Choroid plexus epithelial cell (primary cell): Measurements from ENCODE around the gene NDRG2.

Experiments
- DNase-seq: peaks from one replicate; pipeline ENCODE4 v3.0.0-alpha.2; 2010; ENCODE audit warnings: low read depth
- H3K4me3 ChIP-seq: 2 replicates; pipeline ENCODE4 v1.5.1; 2011; ENCODE audit warnings: low read depth, mild to moderate bottlenecking, control low read depth, low read length, moderate library complexity
- TF ChIP-seq, protein P1 (sequence below): conservative IDR thresholded peaks from 2 replicates; pipeline ENCODE4 v1.5.1; 2011; ENCODE audit warnings: low read depth, mild to moderate bottlenecking, control low read depth, inconsistent platforms, low read length, moderate library complexity

NDRG2 gene

GRCh38 chr14:20978687-20979086, 46.2 kb downstream of the NDRG2 start:
- DNase-seq: no peak
- no peak overlapping the region for H3K4me3 ChIP-seq
- TF ChIP-seq, protein P1, sequence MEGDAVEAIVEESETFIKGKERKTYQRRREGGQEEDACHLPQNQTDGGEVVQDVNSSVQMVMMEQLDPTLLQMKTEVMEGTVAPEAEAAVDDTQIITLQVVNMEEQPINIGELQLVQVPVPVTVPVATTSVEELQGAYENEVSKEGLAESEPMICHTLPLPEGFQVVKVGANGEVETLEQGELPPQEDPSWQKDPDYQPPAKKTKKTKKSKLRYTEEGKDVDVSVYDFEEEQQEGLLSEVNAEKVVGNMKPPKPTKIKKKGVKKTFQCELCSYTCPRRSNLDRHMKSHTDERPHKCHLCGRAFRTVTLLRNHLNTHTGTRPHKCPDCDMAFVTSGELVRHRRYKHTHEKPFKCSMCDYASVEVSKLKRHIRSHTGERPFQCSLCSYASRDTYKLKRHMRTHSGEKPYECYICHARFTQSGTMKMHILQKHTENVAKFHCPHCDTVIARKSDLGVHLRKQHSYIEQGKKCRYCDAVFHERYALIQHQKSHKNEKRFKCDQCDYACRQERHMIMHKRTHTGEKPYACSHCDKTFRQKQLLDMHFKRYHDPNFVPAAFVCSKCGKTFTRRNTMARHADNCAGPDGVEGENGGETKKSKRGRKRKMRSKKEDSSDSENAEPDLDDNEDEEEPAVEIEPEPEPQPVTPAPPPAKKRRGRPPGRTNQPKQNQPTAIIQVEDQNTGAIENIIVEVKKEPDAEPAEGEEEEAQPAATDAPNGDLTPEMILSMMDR: no peak

- TF ChIP-seq, protein P1: no peak
- no peak for DNase-seq
- H3K4me3 ChIP-seq: no peak overlapping the region
These were observed 48.6 kb downstream of the NDRG2 start for GRCh38 chr14:20976291-20976690.

DNA sequence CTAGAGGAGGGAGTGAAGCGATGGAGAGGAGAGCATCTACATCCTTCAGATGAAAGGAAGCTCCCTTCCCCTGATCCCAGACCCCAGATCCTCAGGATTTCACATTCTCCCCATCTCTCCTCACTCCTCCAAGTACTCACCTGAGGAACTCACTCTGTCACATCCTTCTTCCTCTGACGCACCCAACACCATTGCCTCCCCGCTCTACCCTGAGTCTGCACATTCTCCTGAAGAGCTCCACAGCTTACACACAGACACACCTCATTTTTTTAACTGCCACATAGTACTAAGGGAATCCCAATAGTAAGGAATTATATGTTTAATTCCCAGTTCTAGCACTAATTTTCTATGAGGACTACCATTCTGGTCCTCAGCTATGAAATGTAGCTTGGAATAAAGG, 51.4 kb downstream of the NDRG2 start:
- no peak overlapping the region for H3K4me3 ChIP-seq
- no peak for DNase-seq
- TF ChIP-seq, protein P1: no peak

DNA sequence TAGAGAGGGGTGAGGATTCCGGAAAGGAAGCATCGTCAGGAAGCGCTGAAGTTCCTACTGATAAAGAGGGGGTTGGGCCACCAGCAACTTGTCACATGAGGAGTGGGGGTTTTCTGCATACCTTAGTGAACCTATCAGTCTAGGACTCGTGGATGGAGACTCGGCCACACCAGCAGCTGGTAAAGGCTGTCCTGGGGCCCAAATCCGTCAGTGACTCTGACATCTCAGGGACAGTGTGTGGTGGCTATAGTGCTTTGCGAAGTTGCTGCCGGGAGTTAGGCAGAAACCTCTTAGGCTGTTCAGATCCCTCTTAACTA, 53.2 kb downstream of the NDRG2 start:
- TF ChIP-seq, protein P1: no peak
- H3K4me3 ChIP-seq: peak overlapping the region; percentile 71
- DNase-seq: no peak

GRCh38 chr14:20970983-20971704, 53.7 kb downstream of the NDRG2 start:
- DNase-seq: peak; percentile 91
- H3K4me3 ChIP-seq: peak overlapping the region; percentile 71
- TF ChIP-seq, protein P1: peak; percentile 94

GRCh38 chr14:20970647-20970982, 54.2 kb downstream of the NDRG2 start:
- DNase-seq: no peak
- TF ChIP-seq, protein P1: no peak
- H3K4me3 ChIP-seq: peak overlapping the region; percentile 71

DNA sequence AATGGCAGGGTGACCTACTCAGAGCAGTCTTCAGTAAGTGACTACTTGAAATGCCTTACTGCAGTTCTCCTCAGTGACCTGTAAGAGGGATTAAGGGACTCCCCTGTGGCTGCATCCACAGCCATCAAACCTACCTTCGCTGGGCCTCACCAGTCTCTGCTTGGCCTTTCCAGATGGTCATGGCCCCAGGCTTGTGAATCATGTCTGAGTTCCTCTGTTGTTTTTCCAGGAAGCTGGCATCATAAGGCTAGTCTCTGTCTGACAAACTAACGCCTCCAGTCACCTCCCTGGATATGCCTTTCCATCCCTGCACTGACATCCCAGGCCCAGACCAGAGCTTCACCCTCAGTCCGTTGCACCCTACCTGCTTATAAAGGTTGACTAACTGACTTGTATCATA, 55.5 kb downstream of the NDRG2 start:
- no peak overlapping the region for H3K4me3 ChIP-seq
- no peak for DNase-seq
- TF ChIP-seq, protein P1: no peak
